OCI-LY1 (cell line): ENCODE data around the gene B4GALT3.

Experiments
- EZH2 ChIP-seq: fragments of 200-600 bp; sonication (generic), shearing (Covaris generic); IDR thresholded peaks from 2 replicates; pipeline ENCODE4 v1.8.0; 2017; ENCODE audit warnings: borderline replicate concordance, mixed run types, mild to moderate bottlenecking, antibody characterized with exemption, low read length, moderate library complexity, mixed read lengths
- TF ChIP-seq, protein P1 (sequence below): fragments of 200-600 bp; sonication (generic), shearing (Covaris generic); IDR thresholded peaks from 2 replicates; pipeline ENCODE4 v1.5.1; 2017; ENCODE audit warnings: mild to moderate bottlenecking, antibody characterized with exemption, low read length, moderate library complexity, mixed read lengths

- TF ChIP-seq, protein P1, sequence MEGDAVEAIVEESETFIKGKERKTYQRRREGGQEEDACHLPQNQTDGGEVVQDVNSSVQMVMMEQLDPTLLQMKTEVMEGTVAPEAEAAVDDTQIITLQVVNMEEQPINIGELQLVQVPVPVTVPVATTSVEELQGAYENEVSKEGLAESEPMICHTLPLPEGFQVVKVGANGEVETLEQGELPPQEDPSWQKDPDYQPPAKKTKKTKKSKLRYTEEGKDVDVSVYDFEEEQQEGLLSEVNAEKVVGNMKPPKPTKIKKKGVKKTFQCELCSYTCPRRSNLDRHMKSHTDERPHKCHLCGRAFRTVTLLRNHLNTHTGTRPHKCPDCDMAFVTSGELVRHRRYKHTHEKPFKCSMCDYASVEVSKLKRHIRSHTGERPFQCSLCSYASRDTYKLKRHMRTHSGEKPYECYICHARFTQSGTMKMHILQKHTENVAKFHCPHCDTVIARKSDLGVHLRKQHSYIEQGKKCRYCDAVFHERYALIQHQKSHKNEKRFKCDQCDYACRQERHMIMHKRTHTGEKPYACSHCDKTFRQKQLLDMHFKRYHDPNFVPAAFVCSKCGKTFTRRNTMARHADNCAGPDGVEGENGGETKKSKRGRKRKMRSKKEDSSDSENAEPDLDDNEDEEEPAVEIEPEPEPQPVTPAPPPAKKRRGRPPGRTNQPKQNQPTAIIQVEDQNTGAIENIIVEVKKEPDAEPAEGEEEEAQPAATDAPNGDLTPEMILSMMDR = no peak
- TF ChIP-seq EZH2 = no peak
These were observed 47.0 kb downstream of the B4GALT3 start for GRCh38 chr1:161130266-161130665.
